ENCODE measurements around the gene TRPC4AP. TPM values are rescaled to one million over a fixed set of nuclear protein-coding genes. Genes with fewer than 3 reads are reported as not detected.

TRPC4AP gene
- total RNA-seq, 3 donors from 2014 or later: 46.2 to 49.7 (median 47.2) TPM

- ATAC-seq (no peak), DNase-seq (no peak)
- Mint-ChIP-seq H3K4me1 (ENCODE audit: low read depth) (no peaks in the 10 kb centered on the region), H3K4me3 (no peak overlapping the region), H3K36me3 (ENCODE audit: insufficient read depth) (peaks cover 23% of the 10 kb centered on the region), H3K9me3 (no peaks in the 10 kb centered on the region), H3K27me3 (ENCODE audit: low read depth) (no peaks in the 10 kb centered on the region)
Observed at GRCh38 chr20:35021063-35021462, 71.5 kb downstream of the TRPC4AP start.

DNA sequence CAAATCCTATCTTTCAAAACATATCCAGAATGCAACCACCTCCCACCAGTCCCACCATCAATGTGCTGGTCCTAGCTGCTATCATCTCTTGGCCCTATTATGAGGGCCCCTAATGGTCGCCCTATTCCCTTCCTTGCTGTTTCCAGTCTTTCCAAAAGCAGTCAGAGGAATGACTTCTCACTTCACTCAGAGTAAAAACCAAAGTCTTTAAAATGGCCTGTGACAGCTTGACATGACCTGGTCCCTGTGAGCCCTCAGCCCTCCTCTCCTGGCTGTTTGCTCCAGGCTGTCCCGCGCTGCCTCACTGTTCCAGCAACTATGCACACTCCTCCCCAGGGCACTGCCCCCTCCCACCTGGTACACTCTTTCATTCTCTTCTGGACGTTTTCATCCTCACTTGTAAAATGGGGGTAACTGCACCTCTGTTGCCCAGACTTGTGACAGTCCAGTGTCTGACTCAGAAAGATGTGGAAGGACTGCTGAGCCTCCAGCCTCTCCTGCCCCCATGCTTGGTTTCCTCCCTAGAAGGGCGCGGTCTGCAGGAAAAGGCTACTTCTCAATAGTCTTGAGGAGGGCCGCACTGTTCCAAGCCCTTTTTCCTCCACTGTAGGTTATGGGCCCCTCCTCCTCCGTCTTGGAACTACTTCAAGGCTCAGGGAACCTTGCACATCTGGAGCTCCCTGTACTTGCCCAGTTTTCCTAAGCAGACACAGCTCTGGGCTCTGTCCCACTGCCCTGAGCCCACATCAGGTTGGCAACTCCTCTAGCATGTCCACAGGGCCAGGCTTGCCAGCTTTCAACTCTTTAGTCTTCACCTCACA is 72.3 kb downstream of the TRPC4AP start:
- no peaks in the 10 kb centered on the region for H3K4me1 Mint-ChIP-seq (ENCODE audit: low read depth)
- no peaks in the 10 kb centered on the region for H3K27me3 Mint-ChIP-seq (ENCODE audit: low read depth)
- DNase-seq (no peak), ATAC-seq (no peak)
- H3K4me3 Mint-ChIP-seq: no peak overlapping the region
- H3K9me3 Mint-ChIP-seq: no peaks in the 10 kb centered on the region
- peaks cover 28% of the 10 kb centered on the region for H3K36me3 Mint-ChIP-seq (ENCODE audit: insufficient read depth)

DNA sequence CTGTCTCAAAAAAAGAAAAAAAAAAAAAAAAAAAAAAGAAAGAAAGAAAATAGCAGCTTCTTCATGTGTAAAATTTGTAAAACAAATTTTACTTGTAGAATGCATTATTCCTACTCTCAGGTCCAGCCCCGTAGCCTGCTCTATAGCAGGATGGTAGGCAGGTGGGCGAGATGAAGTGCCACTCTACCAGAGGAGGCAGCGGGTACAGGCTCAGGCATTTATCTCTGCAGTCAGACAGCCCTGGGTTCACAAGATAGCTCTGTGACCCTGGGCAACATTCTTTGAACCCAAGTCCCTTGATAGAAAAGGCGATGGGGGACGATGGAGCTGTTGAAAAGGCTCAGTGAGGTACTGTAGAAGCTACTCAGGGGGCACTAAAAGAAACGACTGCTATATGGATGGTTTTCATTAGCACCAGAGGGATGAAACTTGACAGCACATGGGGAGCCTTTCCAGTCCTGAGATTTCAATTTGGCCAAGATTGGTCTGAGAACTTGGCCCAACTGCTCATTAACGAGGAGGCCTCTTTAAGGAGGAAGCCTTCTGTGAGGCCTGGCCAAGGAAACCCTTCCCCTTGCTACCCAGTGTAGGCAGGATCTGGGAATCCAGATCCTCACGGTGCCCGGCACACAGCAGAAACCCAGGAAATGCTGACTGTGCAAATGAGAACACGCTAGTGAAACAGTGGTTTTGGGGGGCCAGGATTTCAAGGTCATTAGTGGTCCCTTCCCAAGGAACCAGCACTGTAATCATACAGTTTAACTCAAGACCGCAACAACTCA is 73.8 kb downstream of the TRPC4AP start:
- Mint-ChIP-seq H3K4me1 (ENCODE audit: low read depth) (no peaks in the 10 kb centered on the region), H3K36me3 (ENCODE audit: insufficient read depth) (peaks cover 25% of the 10 kb centered on the region), H3K4me3 (no peak overlapping the region), H3K27me3 (ENCODE audit: low read depth) (no peaks in the 10 kb centered on the region), H3K9me3 (no peaks in the 10 kb centered on the region)
- ATAC-seq (no peak), DNase-seq (no peak)

- no peaks in the 10 kb centered on the region for H3K4me1 Mint-ChIP-seq (ENCODE audit: low read depth)
- H3K27me3 Mint-ChIP-seq (ENCODE audit: low read depth): no peaks in the 10 kb centered on the region
- H3K4me3 Mint-ChIP-seq: no peak overlapping the region
- ATAC-seq: no peak
- no peaks in the 10 kb centered on the region for H3K9me3 Mint-ChIP-seq
- no peak for DNase-seq
- peaks cover 21% of the 10 kb centered on the region for H3K36me3 Mint-ChIP-seq (ENCODE audit: insufficient read depth)
Observed at GRCh38 chr20:35017099-35017835, 75.3 kb downstream of the TRPC4AP start.

GRCh38 chr20:35015863-35016193 is 76.8 kb downstream of the TRPC4AP start:
- Mint-ChIP-seq H3K4me3 (no peak overlapping the region), H3K27me3 (ENCODE audit: low read depth) (no peaks in the 10 kb centered on the region), H3K9me3 (no peaks in the 10 kb centered on the region), H3K36me3 (ENCODE audit: insufficient read depth) (peaks cover 29% of the 10 kb centered on the region), H3K4me1 (ENCODE audit: low read depth) (no peaks in the 10 kb centered on the region)
- ATAC-seq (no peak), DNase-seq (no peak)

- no peaks in the 10 kb centered on the region for H3K9me3 Mint-ChIP-seq
- H3K36me3 Mint-ChIP-seq (ENCODE audit: insufficient read depth): peaks cover 22% of the 10 kb centered on the region
- no peak for DNase-seq
- no peaks in the 10 kb centered on the region for H3K4me1 Mint-ChIP-seq (ENCODE audit: low read depth)
- no peak overlapping the region for H3K4me3 Mint-ChIP-seq
- no peak for ATAC-seq
- no peaks in the 10 kb centered on the region for H3K27me3 Mint-ChIP-seq (ENCODE audit: low read depth)
Observed at GRCh38 chr20:35014537-35014936, 78.1 kb downstream of the TRPC4AP start.

DNA sequence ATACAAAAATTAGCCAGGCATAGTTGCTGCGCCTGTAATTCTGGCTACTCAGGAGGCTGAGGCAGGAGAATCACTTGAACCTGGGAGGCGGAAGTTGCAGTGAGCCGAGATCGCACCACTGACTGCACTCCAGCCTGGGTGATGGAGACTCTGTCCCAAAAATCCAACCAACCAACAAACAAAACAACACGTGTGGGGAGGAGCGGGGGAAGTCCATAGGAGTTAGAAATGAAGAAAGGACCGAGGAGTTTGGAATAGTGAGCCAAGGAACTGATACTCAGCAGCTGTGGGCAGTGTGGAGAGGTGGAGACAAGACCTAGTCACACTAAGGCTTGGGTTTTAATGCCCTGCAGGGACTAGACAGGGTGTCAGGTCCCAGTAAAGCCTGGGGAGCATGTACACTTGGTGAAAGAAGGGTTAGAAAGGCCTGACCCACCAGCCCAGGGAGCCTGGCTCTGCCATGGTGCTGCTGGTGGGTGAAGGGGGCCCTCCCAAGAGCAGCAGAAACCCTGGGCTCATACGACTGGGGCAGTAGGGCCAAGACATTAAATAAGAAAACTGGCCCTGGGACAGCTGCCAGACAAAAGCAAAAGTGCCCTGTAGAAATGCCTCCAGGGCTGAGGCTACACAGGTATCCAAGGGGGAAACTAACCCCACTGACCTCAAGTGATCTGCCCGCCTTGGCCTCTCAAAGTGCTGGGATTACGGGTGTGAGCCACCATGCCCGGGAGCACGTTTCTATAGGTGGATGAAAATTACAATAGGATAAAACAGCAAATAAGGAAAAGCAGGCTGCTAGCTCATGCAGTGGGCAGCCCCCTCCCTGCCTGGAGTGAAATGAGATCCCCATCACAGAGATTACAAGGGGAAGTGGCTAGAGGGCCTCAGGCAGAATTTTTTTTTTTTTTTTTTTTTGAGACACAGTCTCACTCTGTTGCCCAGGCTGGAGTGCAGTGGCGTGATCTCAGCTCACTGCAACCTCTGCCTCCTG is 78.9 kb downstream of the TRPC4AP start:
- no peaks in the 10 kb centered on the region for H3K27me3 Mint-ChIP-seq (ENCODE audit: low read depth)
- no peaks in the 10 kb centered on the region for H3K9me3 Mint-ChIP-seq
- ATAC-seq (no peak), DNase-seq (no peak)
- H3K4me3 Mint-ChIP-seq: no peak overlapping the region
- no peaks in the 10 kb centered on the region for H3K4me1 Mint-ChIP-seq (ENCODE audit: low read depth)
- peaks cover 27% of the 10 kb centered on the region for H3K36me3 Mint-ChIP-seq (ENCODE audit: insufficient read depth)

DNA sequence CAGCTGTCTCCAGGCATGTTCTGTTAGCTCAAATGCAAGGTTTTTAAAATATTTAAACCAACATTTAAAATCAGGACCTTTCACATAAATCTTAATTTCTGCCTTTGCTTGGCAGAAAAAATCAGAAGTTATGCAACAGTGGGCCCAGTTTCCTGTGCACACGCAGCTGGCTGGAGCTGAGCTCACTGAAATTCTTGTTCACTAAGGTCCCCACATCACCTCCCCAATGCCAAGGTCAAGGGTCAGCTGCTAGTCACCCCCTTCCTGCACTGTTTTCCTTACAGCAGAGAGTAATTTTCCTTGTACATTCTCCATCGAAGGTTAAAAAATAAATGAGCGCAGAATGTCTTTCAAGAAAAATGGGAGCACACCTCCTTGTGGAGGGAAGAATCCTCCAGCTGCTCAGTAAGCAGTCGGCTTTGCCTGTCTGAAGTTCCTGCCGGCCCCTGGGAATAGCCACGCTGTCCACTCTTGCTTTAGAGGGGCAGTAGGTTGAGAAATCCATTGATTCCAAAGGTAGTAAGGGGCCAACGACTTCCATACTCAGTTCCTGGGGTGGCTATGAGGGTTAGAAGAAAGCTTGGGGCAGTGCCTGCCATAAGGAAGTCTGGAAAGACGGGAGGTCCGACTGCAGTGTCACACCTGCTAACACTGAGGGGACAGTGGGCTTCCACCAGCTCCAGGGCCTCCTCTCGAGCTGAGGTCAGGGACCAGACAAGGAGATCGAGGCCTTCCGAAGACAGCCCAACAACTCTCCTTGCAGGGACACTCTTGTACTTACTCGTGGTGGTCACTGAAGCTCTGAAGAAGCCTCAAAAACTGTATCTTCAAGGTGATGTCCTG is 80.2 kb downstream of the TRPC4AP start:
- no peaks in the 10 kb centered on the region for H3K4me1 Mint-ChIP-seq (ENCODE audit: low read depth)
- H3K27me3 Mint-ChIP-seq (ENCODE audit: low read depth): no peaks in the 10 kb centered on the region
- peaks cover 35% of the 10 kb centered on the region for H3K36me3 Mint-ChIP-seq (ENCODE audit: insufficient read depth)
- no peaks in the 10 kb centered on the region for H3K9me3 Mint-ChIP-seq
- no peak for DNase-seq
- ATAC-seq: no peak
- H3K4me3 Mint-ChIP-seq: no peak overlapping the region

GRCh38 chr20:35011589-35012226 is 80.9 kb downstream of the TRPC4AP start:
- Mint-ChIP-seq H3K9me3 (no peaks in the 10 kb centered on the region), H3K36me3 (ENCODE audit: insufficient read depth) (peaks cover 35% of the 10 kb centered on the region), H3K4me3 (no peak overlapping the region), H3K4me1 (ENCODE audit: low read depth) (no peaks in the 10 kb centered on the region), H3K27me3 (ENCODE audit: low read depth) (no peaks in the 10 kb centered on the region)
- ATAC-seq: no peak
- no peak for DNase-seq

DNA sequence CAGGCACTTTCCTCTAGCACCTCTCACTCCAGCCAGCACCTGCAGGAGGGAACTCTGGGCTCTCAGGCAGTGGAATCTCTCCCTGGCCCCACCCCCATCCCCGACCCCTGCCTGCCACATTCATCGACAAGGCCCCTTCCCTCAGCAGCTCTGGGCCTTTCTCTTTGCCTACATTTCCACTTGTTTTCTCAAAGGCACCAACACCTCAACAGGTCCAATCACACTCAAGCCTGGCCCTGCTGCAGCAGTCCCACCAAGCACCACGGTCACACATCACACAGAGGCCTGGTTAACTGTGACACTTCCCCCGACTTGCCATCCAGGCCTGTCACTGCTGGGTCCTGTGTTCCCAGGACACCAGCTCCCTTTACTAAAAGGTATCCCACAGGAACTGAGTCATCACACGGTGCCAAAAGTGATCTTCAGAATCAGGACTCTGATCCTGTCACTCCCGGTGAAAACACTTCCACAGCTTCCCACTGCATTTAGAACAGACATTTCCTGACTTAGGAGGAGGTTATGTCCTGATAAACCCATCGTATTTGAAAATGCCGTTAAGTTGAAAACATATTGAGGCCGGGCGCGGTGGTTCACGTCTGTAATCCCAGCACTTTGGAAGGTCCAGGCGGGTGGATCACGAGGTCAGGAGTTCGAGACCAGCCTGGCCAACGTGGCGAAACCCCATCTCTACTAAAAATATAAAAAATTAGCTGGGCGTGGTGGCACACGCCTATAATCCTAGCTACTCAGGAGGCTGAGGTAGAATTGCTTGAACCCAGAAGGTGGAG is 82.0 kb downstream of the TRPC4AP start:
- H3K27me3 Mint-ChIP-seq (ENCODE audit: low read depth): no peaks in the 10 kb centered on the region
- no peaks in the 10 kb centered on the region for H3K4me1 Mint-ChIP-seq (ENCODE audit: low read depth)
- no peak overlapping the region for H3K4me3 Mint-ChIP-seq
- peaks cover 37% of the 10 kb centered on the region for H3K36me3 Mint-ChIP-seq (ENCODE audit: insufficient read depth)
- ATAC-seq (no peak), DNase-seq (no peak)
- no peaks in the 10 kb centered on the region for H3K9me3 Mint-ChIP-seq

DNA sequence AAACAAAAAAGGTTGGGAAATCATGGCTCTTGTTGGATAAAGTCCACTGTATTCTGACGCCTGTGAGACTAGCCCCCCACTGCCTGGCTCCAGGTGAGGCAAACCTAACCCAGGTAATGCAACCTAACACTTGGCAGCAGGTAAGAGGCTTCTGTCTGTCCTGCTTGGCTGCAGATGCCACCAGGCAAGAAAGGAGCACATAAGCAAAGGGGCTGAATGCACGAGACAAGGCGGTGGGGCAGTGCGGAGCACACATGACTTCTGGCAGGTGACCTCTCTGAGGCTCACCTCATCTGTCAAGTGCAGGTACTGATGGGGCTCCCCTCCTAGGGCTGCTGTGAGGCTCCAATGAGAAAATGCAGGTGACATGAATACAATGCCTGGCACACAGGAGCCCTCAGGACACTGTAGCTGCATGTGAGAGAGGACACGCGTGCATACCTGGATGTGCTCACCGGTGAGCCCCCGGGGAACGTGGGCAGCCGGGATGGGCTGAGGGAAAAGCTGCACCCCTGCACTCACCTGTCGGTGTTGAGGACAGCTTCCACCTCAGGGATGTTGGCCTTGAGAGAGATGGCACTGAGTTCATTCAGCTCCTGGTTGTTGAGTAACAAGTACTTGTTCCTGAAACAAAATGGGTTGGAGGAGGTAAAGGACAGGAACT is 82.8 kb downstream of the TRPC4AP start:
- no peaks in the 10 kb centered on the region for H3K9me3 Mint-ChIP-seq
- no peak overlapping the region for H3K4me3 Mint-ChIP-seq
- no peaks in the 10 kb centered on the region for H3K4me1 Mint-ChIP-seq (ENCODE audit: low read depth)
- ATAC-seq (no peak), DNase-seq (no peak)
- H3K27me3 Mint-ChIP-seq (ENCODE audit: low read depth): no peaks in the 10 kb centered on the region
- peaks cover 34% of the 10 kb centered on the region for H3K36me3 Mint-ChIP-seq (ENCODE audit: insufficient read depth)
